Keratinocyte (primary cell): ENCODE measurements around the gene RSAD1. TPM values are rescaled to one million over a fixed set of nuclear protein-coding genes. Genes with fewer than 3 reads are reported as not detected.
A peak's percentile ranks its signal among the peaks of the same experiment; 100 is the strongest.

Experiments used
- DNase-seq: peaks from one replicate; pipeline ENCODE4 v3.0.0-alpha.2; 2011; ENCODE audit warnings: low read depth, missing footprints, low spot score
- FAIRE-seq: peaks from 2 replicates; lab custom pipeline; 2011; peaks lifted over from hg19 to GRCh38; lab: Jason Lieb, UNC
- H2AFZ ChIP-seq: 2 replicates; pipeline ENCODE4 v1.6.0; 2012; ENCODE audit warnings: low read length, control low read depth, inconsistent platforms; ENCODE audit not compliant: control insufficient read depth
- H3K27ac ChIP-seq: 2 replicates; pipeline ENCODE4 v1.5.1; 2011; ENCODE audit warnings: low read length; ENCODE audit not compliant: control insufficient read depth, insufficient read depth
- H3K27me3 ChIP-seq: 3 replicates; pipeline ENCODE4 v1.6.0; 2011; ENCODE audit warnings: low read length; ENCODE audit not compliant: control insufficient read depth, insufficient read depth; ENCODE audit errors: extremely low read depth
- H3K36me3 ChIP-seq, 2 experiments: 2 replicates in 1 of 2; 3 replicates in 1 of 2; pipeline ENCODE4 v1.5.1; 2011; ENCODE audit warnings: low read length in 2 of 2, mild to moderate bottlenecking in 1 of 2; ENCODE audit not compliant: control insufficient read depth in 2 of 2, insufficient read depth in 2 of 2; ENCODE audit errors: extremely low read depth in 1 of 2
- H3K4me1 ChIP-seq: 3 replicates; pipeline ENCODE4 v1.5.1; 2011; ENCODE audit warnings: low read length; ENCODE audit not compliant: control insufficient read depth, insufficient read depth; ENCODE audit errors: extremely low read depth
- H3K4me2 ChIP-seq: 3 replicates; pipeline ENCODE4 v1.6.0; 2011; ENCODE audit warnings: low read depth, low read length; ENCODE audit not compliant: control insufficient read depth, insufficient read depth; ENCODE audit errors: extremely low read depth
- H3K4me3 ChIP-seq, 3 experiments: fragments of 200-600 bp in 1 of 3; sonication (generic) in 1 of 3; 2 replicates in 2 of 3; 3 replicates in 1 of 3; pipeline ENCODE4 v1.5.1; 2011 to 2016; ENCODE audit warnings: low read length in 3 of 3, mild to moderate bottlenecking in 3 of 3, control low read depth in 2 of 3, inconsistent platforms in 1 of 3, low read depth in 1 of 3, mixed read lengths in 1 of 3, mixed run types in 1 of 3, moderate library complexity in 1 of 3; ENCODE audit not compliant: control insufficient read depth in 2 of 3, insufficient read depth in 2 of 3; ENCODE audit errors: extremely low read depth in 1 of 3
- H3K79me2 ChIP-seq: 2 replicates; pipeline ENCODE4 v1.6.0; 2012; ENCODE audit warnings: low read length; ENCODE audit not compliant: control insufficient read depth, insufficient read depth
- H3K9ac ChIP-seq: 3 replicates; pipeline ENCODE4 v1.6.0; 2011; ENCODE audit warnings: low read length; ENCODE audit not compliant: control insufficient read depth, insufficient read depth; ENCODE audit errors: extremely low read depth
- H3K9me1 ChIP-seq: 3 replicates; pipeline ENCODE4 v1.6.0; 2011; ENCODE audit warnings: low read length; ENCODE audit not compliant: control insufficient read depth, insufficient read depth; ENCODE audit errors: extremely low read depth
- H3K9me3 ChIP-seq: 2 replicates; pipeline ENCODE4 v1.5.1; 2012; ENCODE audit warnings: low read depth, low read length; ENCODE audit not compliant: control insufficient read depth
- H4K20me1 ChIP-seq: 3 replicates; pipeline ENCODE4 v1.6.0; 2011; ENCODE audit warnings: low read length; ENCODE audit not compliant: control insufficient read depth, insufficient read depth; ENCODE audit errors: extremely low read depth
- CTCF ChIP-seq, 3 experiments: IDR thresholded peaks in 1 of 3; conservative IDR thresholded peaks in 1 of 3; optimal IDR thresholded peaks in 1 of 3; 2 replicates in 2 of 3; 3 replicates in 1 of 3; pipeline versions ENCODE3 to v1.5.1; 2011; ENCODE audit warnings: low read length in 3 of 3, mild to moderate bottlenecking in 3 of 3, moderate library complexity in 2 of 3, control low read depth in 1 of 3, inconsistent platforms in 1 of 3; ENCODE audit not compliant: insufficient read depth in 2 of 3; ENCODE audit errors: extremely low read depth in 1 of 3
- EZH2 ChIP-seq: IDR thresholded peaks from one replicate; pipeline ENCODE4 v1.6.1; 2012; ENCODE audit warnings: inconsistent platforms, mild to moderate bottlenecking, low read length, moderate library complexity
- dilution Hi-C: fragments of 300-500 bp; cut with MboI; formaldehyde crosslinking; loops from one replicate; pipeline ENCODE4 v1.7.0; 2020; ENCODE audit warnings: low sequenced_read_pairs; ENCODE audit not compliant: extremely low pct_ligation_motif_present
- polyA plus RNA-seq, 5 experiments: library from polyadenylated mRNA; depleted of rRNA in 3 of 5; stranded (reverse) in 3 of 5; stranded (forward) in 1 of 5; unstranded in 1 of 5; fragments of >200 nt; gene quantifications; 1 replicate in 1 of 5; 2 replicates in 3 of 5; 3 replicates in 1 of 5; pipeline versions ENCODE4 v1.2.1 to v1.2.3, GENCODE V29; 2011 to 2012; ENCODE audit warnings: missing spikeins in 2 of 5, low read depth in 1 of 5, low replicate concordance in 1 of 5

RSAD1 gene
- polyA plus RNA-seq, 1 donor (not counting 4 experiments of a cell fraction or from before 2014, with no cell fraction given), result 28.2 TPM

GRCh38 chr17:50514388-50514787 lies 35.7 kb downstream of the RSAD1 start:
- H3K4me1 ChIP-seq, result peaks cover 61% of the 10 kb centered on the region
- H3K79me2 ChIP-seq, result peaks cover 2% of the 10 kb centered on the region
- TF ChIP-seq EZH2, result no peak
- TF ChIP-seq CTCF (optimal IDR thresholded peaks at IDR 0.05 in 1 of 3, IDR thresholded peaks at IDR 0.05 in 1 of 3, conservative IDR thresholded peaks at IDR 0.05 in 1 of 3; ENCODE audit: extremely low read depth in 1 of 3, insufficient read depth in 2 of 3, low read length in 3 of 3), result no peak
- H3K4me2 ChIP-seq, result no peak overlapping the region
- dilution Hi-C loops, result no loop called here
- no peak overlapping the region for H3K27ac ChIP-seq
- H2AFZ ChIP-seq, result no peak overlapping the region
- no peaks in the 10 kb centered on the region for H3K9me3 ChIP-seq
- no peak for DNase-seq
- H3K9me1 ChIP-seq, result no peaks in the 10 kb centered on the region
- no peak overlapping the region for H3K4me3 ChIP-seq
- no peaks in the 10 kb centered on the region for H4K20me1 ChIP-seq
- H3K9ac ChIP-seq, result no peak overlapping the region
- no peaks in the 10 kb centered on the region for H3K36me3 ChIP-seq
- H3K27me3 ChIP-seq, result no peaks in the 10 kb centered on the region
- FAIRE-seq, result no peak

- dilution Hi-C loops, result no loop called here
- H3K27ac ChIP-seq, result peak overlapping the region; percentile 10
Measured at GRCh38 chr17:50514936-50515702, 36.5 kb downstream of the RSAD1 start.

More at GRCh38 chr17:50514936-50515702, 36.5 kb downstream of the RSAD1 start:
- no peaks in the 10 kb centered on the region for H3K9me1 ChIP-seq
- no peaks in the 10 kb centered on the region for H3K9me3 ChIP-seq
- H3K4me1 ChIP-seq, result peaks cover 68% of the 10 kb centered on the region
- DNase-seq, result no peak
- peaks cover 2% of the 10 kb centered on the region for H3K79me2 ChIP-seq
- H3K9ac ChIP-seq, result no peak overlapping the region
- H3K27me3 ChIP-seq, result no peaks in the 10 kb centered on the region
- H2AFZ ChIP-seq, result peak overlapping the region; percentile 47
- no peaks in the 10 kb centered on the region for H4K20me1 ChIP-seq
- H3K4me2 ChIP-seq, result peak overlapping the region; percentile 29
- peak; percentile 72 for FAIRE-seq
- TF ChIP-seq EZH2, result no peak
- no peaks in the 10 kb centered on the region for H3K36me3 ChIP-seq
- no peak overlapping the region for H3K4me3 ChIP-seq
